GM23248 (cell line): Measurements from ENCODE around the gene SEMA3C. TPM values are rescaled to one million over a fixed set of nuclear protein-coding genes. Genes with fewer than 3 reads are reported as not detected.
A peak's percentile ranks its signal among the peaks of the same experiment; 100 is the strongest.

Source experiments
- DNase-seq: peaks from one replicate; pipeline ENCODE4 v3.0.0-alpha.2; 2015
- H2AFZ ChIP-seq: fragments of 200-600 bp; sonication (generic); 2 replicates; pipeline ENCODE4 v1.6.1; 2016; ENCODE audit warnings: antibody characterized with exemption
- H3F3A ChIP-seq: fragments of 200-600 bp; sonication (generic); 2 replicates; pipeline ENCODE4 v1.6.1; 2016; ENCODE audit warnings: mild to moderate bottlenecking, antibody characterized with exemption, mixed run types; ENCODE audit not compliant: insufficient read depth
- H3K27ac ChIP-seq: fragments of 200-600 bp; sonication (generic); 2 replicates; pipeline ENCODE4 v1.5.1; 2016; ENCODE audit warnings: mild to moderate bottlenecking
- H3K27me3 ChIP-seq: fragments of 200-600 bp; sonication (generic); replicated peaks from 2 replicates; pipeline ENCODE4 v1.6.1; 2016; ENCODE audit warnings: mild to moderate bottlenecking; ENCODE audit not compliant: insufficient read depth
- H3K36me3 ChIP-seq: fragments of 200-600 bp; sonication (generic); 2 replicates; pipeline ENCODE4 v1.6.1; 2016; ENCODE audit warnings: low read depth, mild to moderate bottlenecking
- H3K4me1 ChIP-seq: fragments of 200-600 bp; sonication (generic); 2 replicates; pipeline ENCODE4 v1.6.1; 2016; ENCODE audit warnings: mild to moderate bottlenecking; ENCODE audit not compliant: insufficient read depth
- H3K4me2 ChIP-seq: fragments of 200-600 bp; sonication (generic); one replicate; pipeline ENCODE4 v1.6.1; 2016; ENCODE audit warnings: mild to moderate bottlenecking; ENCODE audit not compliant: unreplicated experiment
- H3K4me3 ChIP-seq: fragments of 200-600 bp; sonication (generic); 2 replicates; pipeline ENCODE4 v1.5.1; 2016; ENCODE audit warnings: mild to moderate bottlenecking
- H3K79me2 ChIP-seq: fragments of 200-600 bp; sonication (generic); 2 replicates; pipeline ENCODE4 v1.6.1; 2016; ENCODE audit warnings: mild to moderate bottlenecking; ENCODE audit not compliant: insufficient read depth
- H3K9ac ChIP-seq: fragments of 200-600 bp; sonication (generic); 2 replicates; pipeline ENCODE4 v1.6.1; 2016; ENCODE audit warnings: mild to moderate bottlenecking
- H3K9me2 ChIP-seq: fragments of 200-600 bp; sonication (generic); 2 replicates; pipeline ENCODE4 v1.6.1; 2016; ENCODE audit warnings: mixed run types, mild to moderate bottlenecking, moderate library complexity; ENCODE audit not compliant: insufficient read depth
- H3K9me3 ChIP-seq: fragments of 200-600 bp; sonication (generic); one replicate; pipeline ENCODE4 v1.6.1; 2017; ENCODE audit warnings: low read depth
- H4K20me1 ChIP-seq: fragments of 200-600 bp; sonication (generic); 2 replicates; pipeline ENCODE4 v1.6.0; 2016; ENCODE audit not compliant: insufficient read depth
- EZH2 ChIP-seq: fragments of 200-600 bp; sonication (generic); IDR thresholded peaks from 2 replicates; pipeline ENCODE4 v1.6.1; 2018; ENCODE audit warnings: antibody characterized with exemption, mild to moderate bottlenecking; ENCODE audit not compliant: insufficient read depth, poor library complexity, severe bottlenecking
- EZH2phosphoT487 ChIP-seq: fragments of 200-600 bp; sonication (generic); IDR thresholded peaks from 2 replicates; pipeline ENCODE4 v1.6.1; 2018; ENCODE audit warnings: antibody characterized with exemption, moderate library complexity, mild to moderate bottlenecking, low read depth; ENCODE audit not compliant: insufficient read depth
- WGBS, 2 experiments: methylation state at CpG; one replicate each; pipeline ENCODE4 v1.1.6; 2015 to 2017; ENCODE audit warnings: low lambda C conversion rate in 2 of 2, low coverage in 1 of 2; ENCODE audit errors: missing lambda C conversion rate in 2 of 2; 5-methylcytosine and 5-hydroxymethylcytosine counted together
- in situ Hi-C: fragments of 300-500 bp; cut with MboI; formaldehyde crosslinking; loops from 2 replicates; pipeline ENCODE4 v1.15.0; 2020
- polyA plus RNA-seq: library from polyadenylated mRNA; unstranded; fragments of >200 nt; fragmentation: Nextera tagmentation; extraction: Ambion mirVana; gene quantifications from 2 replicates; pipeline ENCODE4 v1.2.1, GENCODE V29; 2016
- total RNA-seq: library from RNA; depleted of rRNA; stranded (reverse); fragments of >200 nt; shearing (Covaris generic); gene quantifications from 2 replicates; pipeline ENCODE4 v1.2.3, GENCODE V29; 2014

SEMA3C gene
- total and polyA plus RNA-seq, 2 experiments from 2014 or later = 316 to 612 TPM

GRCh38 chr7:80764132-80764531, 154.7 kb downstream of the SEMA3C start:
- no peaks in the 10 kb centered on the region for H3K9me3 ChIP-seq
- in situ Hi-C loops = no loop called here

GRCh38 chr7:80763704-80764103, 155.1 kb downstream of the SEMA3C start:
- no peak overlapping the region for H3K9ac ChIP-seq
- no peaks in the 10 kb centered on the region for H4K20me1 ChIP-seq
- H2AFZ ChIP-seq = no peak overlapping the region
- 96 to 97% methylated on average over 4 of the region's 4 CpGs for WGBS, 2 experiments
- no peaks in the 10 kb centered on the region for H3K27me3 ChIP-seq
- peaks cover 5% of the 10 kb centered on the region; the same call in 1 of the 2 replicates for H3K79me2 ChIP-seq
- 0 out of 2 replicates have a peak, but pooled peaks cover 2% of the 10 kb centered on the region for H3K4me1 ChIP-seq
- no peaks in the 10 kb centered on the region for H3K9me3 ChIP-seq
- H3F3A ChIP-seq = peaks cover 52% of the 10 kb centered on the region
- H3K4me3 ChIP-seq = no peak overlapping the region
- H3K36me3 ChIP-seq = peaks cover 87% of the 10 kb centered on the region
- no peaks in the 10 kb centered on the region for H3K9me2 ChIP-seq
- in situ Hi-C loops = no loop called here
- no peak overlapping the region for H3K27ac ChIP-seq
- TF ChIP-seq EZH2phosphoT487 (no peak), EZH2 (no peak)
- no peak overlapping the region for H3K4me2 ChIP-seq
- no peak for DNase-seq

More at GRCh38 chr7:80764132-80764531, 154.7 kb downstream of the SEMA3C start:
- peaks cover 5% of the 10 kb centered on the region; the same call in 1 of the 2 replicates for H3K79me2 ChIP-seq
- DNase-seq = no peak
- no peak for TF ChIP-seq EZH2phosphoT487
- no peak for TF ChIP-seq EZH2
- H3K4me3 ChIP-seq = no peak overlapping the region
- no peak overlapping the region for H3K4me2 ChIP-seq
- 100% methylated on average over 2 of the region's 2 CpGs for WGBS, 2 experiments
- H3K27ac ChIP-seq = no peak overlapping the region
- H3K9me2 ChIP-seq = no peaks in the 10 kb centered on the region
- no peaks in the 10 kb centered on the region for H3K27me3 ChIP-seq
- H2AFZ ChIP-seq = no peak overlapping the region
- H3K9ac ChIP-seq = no peak overlapping the region
- peaks cover 55% of the 10 kb centered on the region for H3F3A ChIP-seq
- H4K20me1 ChIP-seq = no peaks in the 10 kb centered on the region
- peaks cover 84% of the 10 kb centered on the region for H3K36me3 ChIP-seq
- H3K4me1 ChIP-seq = 0 out of 2 replicates have a peak, but pooled peaks cover 6% of the 10 kb centered on the region

- peaks cover 91% of the 10 kb centered on the region for H3K36me3 ChIP-seq
- peak; percentile 17 for DNase-seq
- H3K27me3 ChIP-seq = no peaks in the 10 kb centered on the region
- no peak overlapping the region for H3K4me2 ChIP-seq
- H3K9me3 ChIP-seq = no peaks in the 10 kb centered on the region
- 47 to 52% methylated on average over 1 of the region's 1 CpG for WGBS, 2 experiments
- no peak overlapping the region for H2AFZ ChIP-seq
- H3K9ac ChIP-seq = no peak overlapping the region
- no peaks in the 10 kb centered on the region for H3K9me2 ChIP-seq
- in situ Hi-C loops = no loop called here
- no peaks in the 10 kb centered on the region for H4K20me1 ChIP-seq
- no peak overlapping the region for H3K4me3 ChIP-seq
- H3F3A ChIP-seq = peaks cover 48% of the 10 kb centered on the region
- TF ChIP-seq EZH2 (no peak), EZH2phosphoT487 (no peak)
- H3K79me2 ChIP-seq = peaks cover 5% of the 10 kb centered on the region; the same call in 1 of the 2 replicates
- no peak overlapping the region for H3K27ac ChIP-seq
- no peaks in the 10 kb centered on the region for H3K4me1 ChIP-seq
These were observed 155.6 kb downstream of the SEMA3C start for GRCh38 chr7:80763289-80763688.

- H3K9me3 ChIP-seq = no peaks in the 10 kb centered on the region
- DNase-seq = no peak
- no peak overlapping the region for H3K4me3 ChIP-seq
- no peaks in the 10 kb centered on the region for H3K27me3 ChIP-seq
- H3K27ac ChIP-seq = no peak overlapping the region
- H3K36me3 ChIP-seq = peaks cover 92% of the 10 kb centered on the region
- peaks cover 5% of the 10 kb centered on the region for H3K79me2 ChIP-seq
- in situ Hi-C loops = no loop called here
- TF ChIP-seq EZH2 (no peak), EZH2phosphoT487 (no peak)
- H3F3A ChIP-seq = peaks cover 55% of the 10 kb centered on the region
- no peaks in the 10 kb centered on the region for H4K20me1 ChIP-seq
- WGBS, 2 experiments = 90% methylated on average over 4 of the region's 4 CpGs
- no peak overlapping the region for H3K9ac ChIP-seq
- H3K4me1 ChIP-seq = no peaks in the 10 kb centered on the region
- H2AFZ ChIP-seq = no peak overlapping the region
- no peaks in the 10 kb centered on the region for H3K9me2 ChIP-seq
- H3K4me2 ChIP-seq = no peak overlapping the region
These were observed 158.6 kb downstream of the SEMA3C start for GRCh38 chr7:80760292-80760691.
